GM19372 (cell line): ENCODE data around the gene LY6G5B.
"Not testable (repeated sequence)": the region's sequence is repeated elsewhere in the genome, so short reads cannot be mapped to it uniquely, and the experiment has no call there.

Source experiments
- ATAC-seq: cut with Tn5 transposase; IDR thresholded peaks from one replicate; pipeline ENCODE4 v1.9.1; 2021; ENCODE audit warnings: mild to moderate bottlenecking, low read depth, moderate library complexity; ENCODE audit not compliant: unreplicated experiment

Gene LY6G5B

DNA sequence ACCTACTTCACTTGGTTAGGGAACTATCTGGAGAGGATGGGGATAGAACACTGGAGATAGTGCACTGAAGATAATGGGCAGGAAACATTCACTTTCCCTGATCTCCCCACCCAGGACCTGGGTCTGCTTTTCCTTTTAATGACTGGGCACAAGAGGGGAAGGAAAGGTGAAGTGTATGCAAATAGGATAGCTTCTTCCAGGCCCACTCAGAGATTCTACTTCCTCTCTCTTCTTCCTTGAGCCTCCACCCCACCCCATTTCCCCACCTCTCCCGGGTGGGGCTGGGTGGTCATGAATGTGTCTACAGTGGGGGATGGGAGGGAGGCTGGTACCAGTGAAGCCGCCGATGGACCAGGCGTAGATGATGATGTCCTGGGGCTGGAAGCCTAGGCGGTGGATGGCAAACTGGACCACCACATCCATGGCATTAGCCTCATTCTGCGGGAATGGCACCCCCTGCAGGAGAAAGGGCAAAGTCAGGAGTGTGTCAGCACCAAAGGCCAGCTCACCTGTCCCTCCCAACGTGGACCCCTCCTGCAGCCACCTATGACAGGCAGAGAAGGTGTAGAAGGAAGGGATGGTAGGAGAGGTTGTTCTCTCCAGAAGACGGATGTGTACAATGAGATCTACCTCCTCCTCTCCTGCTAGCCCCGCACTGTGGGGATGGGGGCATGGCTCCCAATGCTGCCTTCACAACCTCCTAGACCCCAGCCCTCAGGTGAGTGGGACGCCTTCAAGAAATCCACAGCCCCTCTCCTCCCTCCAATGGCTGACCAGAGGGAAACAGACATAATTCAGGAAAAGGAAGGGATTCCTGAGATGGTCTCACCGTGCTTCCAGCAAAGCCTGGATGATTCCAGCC lies 19.7 kb downstream of the LY6G5B start:
- no peak for ATAC-seq

DNA sequence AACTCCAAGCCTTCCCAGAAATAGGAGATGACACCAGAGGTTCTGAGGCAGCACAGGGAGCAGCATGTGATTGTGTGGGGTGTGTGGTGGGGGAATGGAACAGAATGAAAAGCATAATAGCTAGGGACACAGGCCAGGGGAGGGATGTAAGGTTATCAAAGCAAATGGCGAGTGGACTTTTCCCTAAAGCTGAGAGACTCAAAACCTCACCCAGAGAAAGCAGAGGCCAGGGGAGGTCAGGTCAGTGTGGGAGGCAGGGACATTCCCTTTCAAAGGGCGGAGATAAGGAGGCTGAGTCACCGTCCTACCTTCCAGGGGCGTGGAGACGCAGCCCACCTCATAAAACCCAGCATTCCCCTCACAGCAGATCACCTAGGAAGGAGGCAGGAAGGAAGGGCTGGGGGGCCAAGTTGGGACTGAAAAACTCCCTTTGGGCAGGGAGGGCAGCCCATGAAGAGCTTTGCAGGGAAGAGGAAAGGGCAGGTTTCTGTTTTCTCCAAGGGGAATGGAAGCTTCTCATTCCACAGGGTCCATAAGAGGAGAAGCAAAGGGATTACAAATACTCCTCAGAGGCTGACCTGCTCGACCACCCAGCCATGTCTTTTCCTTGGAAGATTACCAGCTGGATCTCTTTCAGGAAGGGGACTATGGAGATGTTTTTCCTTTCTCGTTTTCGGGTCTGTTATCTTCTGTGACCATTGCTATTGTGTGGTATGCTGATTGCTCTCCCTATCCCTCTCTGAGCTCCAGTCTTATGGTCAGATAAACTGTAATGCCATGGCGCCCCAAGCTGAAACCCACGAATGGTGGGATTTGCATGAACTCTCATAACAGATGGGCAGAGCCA lies 20.7 kb downstream of the LY6G5B start:
- no peak for ATAC-seq

DNA sequence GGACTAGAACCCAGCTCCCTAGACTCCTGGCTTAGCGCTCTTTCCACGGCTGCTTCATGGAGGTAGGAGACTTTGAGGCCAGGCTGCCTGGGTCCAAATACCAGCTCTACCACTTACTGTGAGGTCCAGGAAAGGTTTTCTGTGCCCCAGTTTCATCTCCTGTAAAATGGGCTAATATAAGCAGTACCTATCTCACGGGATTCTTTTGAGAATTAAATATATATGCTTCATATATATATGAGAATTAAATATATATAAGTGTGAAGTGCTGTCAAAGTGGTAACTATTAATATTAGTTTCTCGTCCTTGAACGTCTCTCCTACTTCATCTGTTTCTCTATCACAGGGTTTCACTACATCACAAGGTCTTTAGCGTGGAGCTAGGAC lies 21.3 kb downstream of the LY6G5B start:
- no peak for ATAC-seq

DNA sequence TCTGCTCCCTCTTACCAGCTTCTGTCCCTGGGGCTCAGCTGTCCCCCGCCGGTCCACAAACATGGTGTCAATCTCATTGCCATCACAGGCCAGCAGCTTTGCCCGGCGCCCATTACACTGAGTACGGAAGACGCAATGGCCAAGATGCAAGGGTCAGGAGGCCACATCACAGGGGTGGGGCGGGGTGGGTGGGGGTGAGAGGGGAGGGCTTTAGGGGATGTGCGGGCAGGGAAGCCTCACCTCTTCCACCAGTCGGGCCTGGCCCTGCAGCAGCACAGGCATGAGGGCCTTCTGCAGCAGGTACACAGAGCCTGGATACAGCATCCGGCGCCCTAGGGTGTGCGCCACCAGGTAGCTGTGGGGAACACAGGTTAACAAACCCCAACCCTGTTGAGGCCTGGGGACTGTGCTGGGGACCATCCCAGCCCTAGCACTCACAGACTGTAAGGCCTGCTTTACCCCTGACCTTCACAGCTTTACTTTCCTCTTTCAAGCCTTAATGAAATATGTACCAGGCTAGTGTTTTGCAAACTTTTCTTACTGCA lies 21.9 kb downstream of the LY6G5B start:
- no peak for ATAC-seq

DNA sequence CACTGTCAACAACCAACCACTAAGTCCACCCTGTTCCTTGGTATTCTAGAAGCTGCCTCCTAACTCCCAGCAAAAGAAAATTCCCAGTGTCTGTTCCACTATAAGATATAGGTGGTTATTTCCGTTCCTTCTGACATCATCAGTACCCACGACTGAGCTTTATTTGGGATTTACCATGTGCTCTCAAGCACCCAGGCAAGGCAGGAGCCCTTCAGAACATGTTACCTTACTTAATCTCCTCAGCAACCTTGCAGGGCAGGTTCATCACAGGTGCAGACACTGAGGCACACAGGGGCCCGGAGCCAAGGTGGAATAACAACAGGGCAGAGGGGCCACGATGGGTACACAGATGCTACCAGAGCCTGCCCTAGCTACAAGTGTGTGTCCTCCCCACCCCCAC lies 22.6 kb downstream of the LY6G5B start:
- no peak for ATAC-seq

DNA sequence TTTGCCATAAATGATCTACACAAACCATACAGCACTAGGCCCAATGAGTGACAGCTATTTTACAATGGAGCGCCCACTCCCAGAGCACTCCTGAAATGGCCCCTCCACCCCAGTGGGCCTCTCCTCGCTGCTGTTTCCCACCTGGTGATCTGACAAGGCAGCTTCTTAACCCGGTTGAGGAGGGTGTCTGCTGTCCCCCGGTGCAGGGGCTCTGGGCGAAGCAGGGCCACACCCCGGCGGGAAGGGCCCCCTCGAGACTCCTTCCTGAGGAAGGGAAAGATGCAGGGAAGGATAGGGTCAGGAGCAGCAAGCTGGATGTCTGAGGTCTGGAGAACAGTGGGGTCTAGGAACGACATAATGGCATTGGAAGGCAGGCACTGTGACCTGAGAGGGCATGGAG lies 23.1 kb downstream of the LY6G5B start:
- ATAC-seq: no peak

DNA sequence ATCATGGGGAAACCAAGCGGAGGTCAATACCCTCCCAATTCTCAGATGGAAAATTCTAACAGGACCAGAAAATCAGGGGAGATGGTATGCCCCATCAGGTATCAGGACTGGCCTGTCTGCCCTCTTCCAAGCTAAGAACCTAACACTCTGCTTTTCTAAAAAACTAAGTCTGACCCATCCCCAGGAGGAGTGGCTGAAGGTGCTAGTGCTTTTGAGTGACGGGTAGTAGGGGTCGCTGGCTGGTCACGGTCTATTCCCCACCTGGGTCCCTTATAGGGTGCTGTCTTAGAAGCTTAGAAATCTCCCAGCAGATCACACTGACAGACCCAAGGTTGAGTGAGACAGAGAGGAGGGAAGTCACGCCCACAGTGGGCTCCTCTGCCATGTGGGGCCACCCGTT lies 23.8 kb downstream of the LY6G5B start:
- no peak for ATAC-seq

DNA sequence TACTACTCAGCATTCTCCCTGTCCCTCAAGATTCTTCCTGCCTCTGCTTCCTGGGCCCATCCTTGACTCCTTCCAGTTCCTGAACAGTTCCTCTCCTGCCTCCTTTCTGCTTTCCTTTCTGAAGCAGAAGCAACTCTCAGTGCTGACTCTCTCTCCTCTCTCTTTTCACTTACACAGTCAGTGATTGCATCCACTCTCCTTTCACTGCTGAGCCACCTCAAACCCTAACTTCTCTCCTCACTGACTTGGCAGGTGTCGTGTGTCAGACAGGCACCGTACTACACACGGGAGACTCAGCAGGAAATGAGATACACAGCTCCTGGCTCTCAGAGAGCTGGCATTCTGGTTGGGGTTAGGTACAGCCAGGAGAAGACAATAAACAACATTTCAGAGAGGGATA lies 27.8 kb downstream of the LY6G5B start:
- no peak for ATAC-seq

DNA sequence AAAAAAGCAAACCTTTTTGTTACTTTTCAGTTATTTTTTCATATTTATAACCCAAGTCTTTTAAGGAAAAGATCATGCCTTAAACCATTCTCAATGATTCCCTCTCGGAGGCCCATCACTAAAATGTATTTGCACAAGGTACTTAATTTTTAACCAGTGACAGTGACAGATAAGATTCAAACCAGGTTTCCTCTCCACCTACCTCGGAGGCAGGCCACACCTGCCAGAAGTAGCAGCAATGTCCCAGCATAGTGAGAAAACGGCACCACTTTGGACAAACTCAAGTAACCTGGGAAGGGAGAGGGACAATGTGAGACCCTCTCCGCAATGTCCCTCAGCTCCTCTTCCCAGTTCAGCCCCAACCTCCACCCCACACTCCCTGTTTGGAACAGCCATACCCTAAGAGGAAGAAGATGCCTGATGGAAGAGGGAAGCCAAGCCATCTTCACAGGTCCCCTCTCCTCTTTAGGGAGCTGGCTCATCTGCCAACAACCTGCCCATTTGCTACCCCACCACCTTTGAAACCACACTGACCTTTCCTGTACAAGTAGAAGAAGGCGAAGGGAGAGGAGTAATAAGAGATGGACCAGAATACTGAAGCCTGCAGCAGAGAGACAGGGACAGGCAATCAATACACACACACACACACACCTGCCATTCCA lies 31.1 kb downstream of the LY6G5B start:
- no peak for ATAC-seq

DNA sequence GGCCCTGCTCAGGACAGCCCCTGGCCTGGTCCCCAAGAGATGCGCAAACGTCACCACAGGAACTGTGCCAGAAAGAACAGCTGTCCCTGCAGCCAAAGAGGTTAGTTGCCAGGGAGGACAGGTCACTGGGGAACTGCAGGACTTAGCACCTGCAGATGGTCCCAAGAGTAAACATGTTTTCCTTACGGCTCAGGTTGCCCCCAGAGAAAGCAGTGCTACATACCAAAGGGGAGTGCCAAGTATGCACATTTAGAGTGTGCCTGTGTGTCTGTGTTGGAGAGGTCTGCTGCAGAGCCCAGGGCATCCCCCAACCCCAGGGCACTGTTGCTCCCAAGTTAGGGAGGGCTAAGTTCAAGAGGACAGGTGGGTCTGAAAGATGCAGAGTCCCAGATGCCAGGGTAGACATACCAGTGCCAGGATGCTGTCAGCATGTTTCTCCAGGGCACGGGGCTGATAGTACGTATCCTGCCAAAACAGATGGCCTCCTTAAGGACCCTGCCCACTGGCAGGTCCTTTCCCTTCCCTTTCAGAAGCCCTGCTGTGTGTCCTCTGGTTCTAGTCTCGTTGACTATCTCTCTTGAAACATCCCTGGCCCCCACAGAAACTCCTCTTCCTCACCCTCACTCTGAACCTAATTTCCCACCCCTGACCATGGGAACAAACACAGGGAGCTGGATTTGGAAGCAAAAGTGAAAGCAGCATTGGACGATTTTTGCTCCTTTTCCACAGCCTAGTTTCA lies 32.1 kb downstream of the LY6G5B start:
- no peak for ATAC-seq

DNA sequence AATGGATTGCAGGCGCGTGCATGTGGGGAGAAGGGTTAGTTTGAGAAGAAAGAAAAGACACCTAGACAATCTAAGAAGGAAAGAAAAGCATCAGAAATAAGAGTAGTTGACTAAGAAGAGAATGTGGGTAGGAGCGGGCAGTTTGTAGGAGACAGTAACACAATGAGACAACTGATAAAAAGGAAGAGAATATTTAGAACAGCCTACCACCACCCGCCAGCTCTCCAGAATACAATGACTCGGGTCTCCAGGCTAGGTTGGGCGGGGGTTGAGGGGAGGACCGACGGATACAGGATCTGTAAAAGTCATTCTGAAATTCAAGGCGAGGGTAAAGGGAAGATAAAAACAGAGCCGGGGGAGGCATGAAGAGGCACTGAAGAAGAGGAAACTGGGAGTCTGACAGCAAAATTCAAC lies 32.6 kb downstream of the LY6G5B start:
- no peak for ATAC-seq

DNA sequence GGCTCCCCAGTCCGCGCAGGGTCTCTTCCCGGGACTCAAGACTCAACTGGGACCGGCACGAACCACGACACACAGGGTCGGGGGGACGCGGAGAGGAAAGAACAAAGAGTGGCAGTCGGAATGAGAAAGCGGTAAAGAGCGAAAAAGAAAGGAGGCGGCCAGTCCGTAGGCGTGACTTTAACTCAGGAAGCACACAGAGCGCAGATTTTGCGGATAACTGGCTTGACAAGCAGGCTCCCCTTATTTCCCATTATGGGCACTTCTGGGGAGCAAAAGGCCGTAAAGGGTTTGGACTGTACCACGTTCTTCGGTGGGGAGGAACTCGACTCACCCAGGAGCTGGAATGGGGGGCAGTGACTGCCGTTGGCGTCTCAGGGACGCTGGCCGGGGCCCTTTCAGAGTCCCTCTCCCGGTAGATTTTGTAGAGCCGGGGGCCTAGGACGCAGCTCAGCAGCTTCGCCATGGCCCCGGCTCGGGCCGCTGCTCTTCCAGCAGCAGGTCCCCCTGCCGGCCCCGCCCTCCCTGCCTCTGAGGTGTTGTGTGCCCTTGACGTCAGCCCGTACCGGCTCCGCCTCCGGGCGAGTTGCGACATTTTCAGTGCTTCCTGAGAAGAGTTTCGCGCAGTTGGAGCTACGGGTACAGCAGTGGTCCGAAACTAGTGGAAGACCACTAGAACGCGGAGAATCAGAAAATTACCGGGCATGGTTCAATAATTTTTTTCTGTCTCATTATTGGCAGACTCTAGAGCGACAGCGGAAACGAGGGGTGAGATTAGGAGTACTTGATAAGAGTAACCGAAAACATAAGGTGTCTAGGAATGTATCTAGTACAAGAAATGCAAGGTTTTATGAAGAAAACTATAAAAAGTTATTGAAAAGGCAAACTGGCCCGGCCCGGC lies 33.3 kb downstream of the LY6G5B start, which contains the start of gene ABHD16A:
TSS of gene ABHD16A (minus strand) at position 506 of the 898 bp plus-strand sequence. CDS start at position 463, 43 bp downstream.
- ATAC-seq: peak; percentile 93

DNA sequence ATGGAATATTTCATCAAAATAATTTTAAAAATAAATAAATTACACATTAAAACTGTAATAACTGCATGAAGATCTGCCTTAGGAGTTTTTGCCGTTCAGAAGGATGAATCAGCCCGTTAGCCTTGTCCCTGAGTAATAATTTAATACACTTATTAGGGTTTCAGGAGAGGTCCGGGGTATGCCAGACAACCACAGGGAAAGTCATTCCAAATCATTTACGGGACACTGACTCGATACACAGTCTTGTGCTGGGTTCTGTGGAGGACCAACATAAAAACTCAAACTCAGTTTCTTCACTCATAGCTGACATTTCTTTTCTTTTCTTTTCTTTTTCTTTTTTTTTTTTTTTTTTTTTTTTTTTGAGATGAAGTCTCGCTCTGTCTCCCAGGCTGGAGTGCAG lies 36.2 kb downstream of the LY6G5B start:
- no peak for ATAC-seq

DNA sequence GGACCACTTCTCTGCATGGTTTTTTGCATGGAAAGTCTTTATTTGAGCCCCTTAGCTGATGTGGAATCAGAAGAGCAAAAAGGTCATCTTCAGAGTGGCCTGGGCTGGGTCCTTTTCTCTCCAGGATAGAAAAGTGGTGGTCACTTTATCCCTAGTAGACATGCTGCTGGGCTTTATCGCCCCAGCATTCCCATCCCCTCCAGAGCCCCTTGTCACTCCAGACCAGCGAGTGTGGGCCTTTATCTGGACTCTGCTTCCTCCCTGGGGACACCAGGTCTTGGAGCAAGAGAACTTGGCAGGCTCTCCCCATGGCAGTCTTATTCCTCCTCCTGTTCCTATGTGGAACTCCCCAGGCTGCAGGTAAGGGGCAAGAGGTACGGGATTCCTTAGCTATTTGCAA lies 36.8 kb downstream of the LY6G5B start, which contains the start of gene LY6G6F:
TSS of gene LY6G6F (plus strand) at position 268 of the 400 bp plus-strand sequence. CDS start at position 309, 41 bp downstream.
- ATAC-seq: no peak

DNA sequence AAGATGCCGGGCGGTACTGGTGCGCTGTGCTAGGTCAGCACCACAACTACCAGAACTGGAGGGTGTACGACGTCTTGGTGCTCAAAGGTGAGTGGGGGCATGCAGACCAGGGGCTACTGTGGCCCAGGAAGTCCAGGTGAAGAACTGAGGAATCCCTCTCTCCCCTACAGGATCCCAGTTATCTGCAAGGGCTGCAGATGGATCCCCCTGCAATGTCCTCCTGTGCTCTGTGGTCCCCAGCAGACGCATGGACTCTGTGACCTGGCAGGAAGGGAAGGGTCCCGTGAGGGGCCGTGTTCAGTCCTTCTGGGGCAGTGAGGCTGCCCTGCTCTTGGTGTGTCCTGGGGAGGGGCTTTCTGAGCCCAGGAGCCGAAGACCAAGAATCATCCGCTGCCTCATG lies 37.9 kb downstream of the LY6G5B start:
- no peak for ATAC-seq

DNA sequence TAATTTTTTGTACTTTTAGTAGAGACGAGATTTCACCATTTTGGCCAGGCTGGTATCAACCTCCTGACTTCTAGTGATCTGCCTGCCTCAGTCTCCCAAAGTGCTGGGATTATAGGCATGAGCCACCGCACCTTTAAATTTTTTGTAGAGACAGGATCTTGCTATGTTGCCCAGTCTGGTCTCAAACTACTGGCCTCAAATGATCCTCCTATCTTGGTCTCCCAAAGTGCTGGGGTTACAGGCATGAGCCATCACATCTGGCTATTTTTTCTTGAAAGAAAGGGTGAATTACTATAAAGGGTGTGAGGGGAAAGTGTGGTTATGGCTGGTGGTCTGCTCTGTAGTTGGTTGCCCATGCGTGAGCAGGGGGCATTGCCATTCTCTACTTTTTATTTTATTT lies 38.4 kb downstream of the LY6G5B start:
- ATAC-seq: no peak

DNA sequence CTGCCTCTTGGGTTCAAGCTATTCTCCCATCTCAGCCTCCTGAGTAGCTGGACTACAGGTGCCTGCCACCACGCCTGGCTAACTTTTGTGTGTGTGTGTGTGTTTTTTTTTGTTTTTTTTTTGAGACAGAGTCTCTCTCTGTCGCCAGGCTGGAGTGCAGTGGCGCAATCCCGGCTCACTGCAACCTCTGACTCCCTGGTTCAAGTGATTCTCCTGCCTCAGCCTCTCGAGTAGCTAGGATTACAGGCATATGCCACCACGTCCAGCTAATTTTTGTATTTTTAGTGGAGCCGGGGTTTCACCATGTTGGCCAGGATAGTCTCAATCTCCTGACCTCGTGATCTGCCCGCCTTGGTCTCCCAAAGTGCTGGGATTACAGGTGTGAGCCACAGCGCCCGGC lies 39.4 kb downstream of the LY6G5B start:
- not testable (repeated sequence) for ATAC-seq

DNA sequence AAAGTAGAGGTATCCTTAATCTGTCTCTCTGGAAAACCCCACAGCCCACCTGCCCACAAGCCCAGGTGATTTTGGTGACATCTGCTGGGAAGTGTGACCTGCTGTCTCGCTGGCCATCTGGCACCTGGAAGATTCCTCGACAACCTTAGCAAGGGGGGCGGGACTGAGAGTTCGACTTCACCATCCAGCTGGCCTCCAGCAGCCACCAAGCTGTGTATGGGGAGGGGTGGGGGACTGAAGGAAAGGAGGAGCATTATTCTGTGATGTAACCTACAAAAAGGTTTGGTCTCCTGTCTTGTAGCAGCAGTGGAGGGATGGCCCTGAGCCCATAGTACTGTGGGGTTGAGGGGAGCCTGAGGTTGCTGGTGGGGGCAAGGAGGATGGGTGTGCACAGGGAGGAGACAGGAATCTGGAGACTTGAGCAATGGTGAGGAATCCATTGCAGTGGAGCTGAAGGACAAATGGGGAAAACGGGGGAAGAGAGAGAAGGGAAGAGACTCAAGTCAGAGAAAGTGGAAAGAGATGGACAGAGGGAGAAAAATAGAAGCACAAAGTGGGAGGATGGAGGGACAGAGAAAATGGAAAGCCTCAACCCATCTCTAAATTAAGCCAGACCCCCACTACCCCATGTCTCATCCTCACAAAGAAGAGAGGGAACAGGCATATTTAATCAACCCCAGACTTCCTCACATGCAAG lies 40.9 kb downstream of the LY6G5B start:
- ATAC-seq: no peak
